Activated T-cell treated with anti-CD3 and anti-CD28 coated beads, Interleukin-2, amount 50 U/mL, for 1 hour (primary cell): ENCODE data around the gene DNMT3A.

ENCODE experiments used
- DNase-seq: peaks from one replicate; pipeline ENCODE4 v3.0.0-alpha.2; 2020

Gene DNMT3A

GRCh38 chr2:25372405-25373268, 30.9 kb upstream of the DNMT3A start:
- DNase-seq: no peak

GRCh38 chr2:25371253-25372241, 29.8 kb upstream of the DNMT3A start:
- DNase-seq: no peak

- DNase-seq: no peak
Measured at GRCh38 chr2:25369876-25370275, 28.2 kb upstream of the DNMT3A start.

- no peak for DNase-seq
Measured at GRCh38 chr2:25369439-25369838, 27.7 kb upstream of the DNMT3A start.

GRCh38 chr2:25368660-25369059, 26.9 kb upstream of the DNMT3A start:
- DNase-seq: no peak

GRCh38 chr2:25367296-25367695, 25.6 kb upstream of the DNMT3A start:
- no peak for DNase-seq

- no peak for DNase-seq
Measured at GRCh38 chr2:25366629-25367028, 24.9 kb upstream of the DNMT3A start.

GRCh38 chr2:25365241-25365640, 23.5 kb upstream of the DNMT3A start:
- no peak for DNase-seq

- no peak for DNase-seq
Measured at GRCh38 chr2:25363733-25364132, 22.0 kb upstream of the DNMT3A start.

- peak; percentile 64 for DNase-seq
Measured at GRCh38 chr2:25362434-25363145, 20.9 kb upstream of the DNMT3A start.

GRCh38 chr2:25362049-25362433, 20.3 kb upstream of the DNMT3A start:
- peak; percentile 98 for DNase-seq

- no peak for DNase-seq
Measured at GRCh38 chr2:25361261-25362048, 19.7 kb upstream of the DNMT3A start.

GRCh38 chr2:25358836-25359235, 17.1 kb upstream of the DNMT3A start:
- no peak for DNase-seq

GRCh38 chr2:25358249-25358815, 16.6 kb upstream of the DNMT3A start:
- no peak for DNase-seq

- no peak for DNase-seq
Measured at GRCh38 chr2:25356088-25356487, 14.4 kb upstream of the DNMT3A start.

- DNase-seq: no peak
Measured at GRCh38 chr2:25355270-25355669, 13.5 kb upstream of the DNMT3A start.

- DNase-seq: no peak
Measured at GRCh38 chr2:25354116-25354515, 12.4 kb upstream of the DNMT3A start.

GRCh38 chr2:25349397-25349796, 7.7 kb upstream of the DNMT3A start:
- DNase-seq: no peak

- no peak for DNase-seq
Measured at GRCh38 chr2:25347846-25348245, 6.1 kb upstream of the DNMT3A start.

- no peak for DNase-seq
Measured at GRCh38 chr2:25347205-25347815, 5.6 kb upstream of the DNMT3A start.

GRCh38 chr2:25343187-25343825, 1.6 kb upstream of the DNMT3A start:
- no peak for DNase-seq
